Bronchial epithelial cell (primary cell): ENCODE data around the gene SMIM35. TPM values are rescaled to one million over a fixed set of nuclear protein-coding genes. Genes with fewer than 3 reads are reported as not detected.
"Not testable (repeated sequence)": the region's sequence is repeated elsewhere in the genome, so short reads cannot be mapped to it uniquely, and the experiment has no call there.

Experiments used
- DNase-seq: peaks from one replicate; pipeline ENCODE4 v3.0.0-alpha.2; 2010; ENCODE audit warnings: low read depth
- FAIRE-seq: peaks from 2 replicates; lab custom pipeline; 2011; peaks lifted over from hg19 to GRCh38; lab: Jason Lieb, UNC
- H3K27me3 ChIP-seq: 2 replicates; pipeline ENCODE4 v1.5.1; 2011; ENCODE audit warnings: low read length; ENCODE audit not compliant: control insufficient read depth, insufficient read depth
- H3K36me3 ChIP-seq: 2 replicates; pipeline ENCODE4 v1.5.1; 2011; ENCODE audit warnings: low read length; ENCODE audit not compliant: control insufficient read depth, insufficient read depth
- H3K4me3 ChIP-seq: 2 replicates; pipeline ENCODE4 v1.5.1; 2011; ENCODE audit warnings: mild to moderate bottlenecking, low read depth, low read length, control low read depth
- total RNA-seq: library from RNA; depleted of rRNA; stranded (reverse); fragments of >200 nt; gene quantifications from 2 replicates; pipeline ENCODE4 v1.2.1, GENCODE V29; 2014
- TF ChIP-seq, protein P1 (sequence below): IDR thresholded peaks from 2 replicates; pipeline ENCODE4 v1.5.1; 2011; ENCODE audit warnings: mild to moderate bottlenecking, moderate library complexity, low read length, control low read depth, inconsistent platforms; ENCODE audit not compliant: insufficient read depth, severe bottlenecking

The SMIM35 gene
- total RNA-seq, 1 donor from 2014 or later, result not detected

DNA sequence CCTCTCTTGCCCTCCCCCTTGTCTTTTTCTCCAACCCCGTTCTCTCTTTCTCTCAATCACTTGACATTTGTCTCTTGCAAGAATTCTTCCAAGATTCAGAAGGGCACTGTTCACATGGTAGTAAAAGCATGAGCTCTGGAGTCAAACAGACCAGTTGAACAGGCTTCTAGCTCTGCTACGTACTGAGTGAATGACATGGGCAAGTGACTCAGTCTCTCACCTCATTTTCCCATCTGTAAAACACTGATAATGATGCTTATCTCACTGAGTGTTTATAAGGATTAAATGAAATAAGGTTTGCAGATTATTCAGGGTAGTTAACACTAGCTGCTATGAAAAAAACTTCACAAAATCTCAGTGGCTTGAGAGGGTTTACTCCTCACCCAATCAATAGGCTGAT, 106.5 kb downstream of the SMIM35 start:
- FAIRE-seq, result no peak
- H3K36me3 ChIP-seq, result no peaks in the 10 kb centered on the region
- peaks cover 6% of the 10 kb centered on the region for H3K27me3 ChIP-seq
- no peak overlapping the region for H3K4me3 ChIP-seq
- TF ChIP-seq, protein P1, sequence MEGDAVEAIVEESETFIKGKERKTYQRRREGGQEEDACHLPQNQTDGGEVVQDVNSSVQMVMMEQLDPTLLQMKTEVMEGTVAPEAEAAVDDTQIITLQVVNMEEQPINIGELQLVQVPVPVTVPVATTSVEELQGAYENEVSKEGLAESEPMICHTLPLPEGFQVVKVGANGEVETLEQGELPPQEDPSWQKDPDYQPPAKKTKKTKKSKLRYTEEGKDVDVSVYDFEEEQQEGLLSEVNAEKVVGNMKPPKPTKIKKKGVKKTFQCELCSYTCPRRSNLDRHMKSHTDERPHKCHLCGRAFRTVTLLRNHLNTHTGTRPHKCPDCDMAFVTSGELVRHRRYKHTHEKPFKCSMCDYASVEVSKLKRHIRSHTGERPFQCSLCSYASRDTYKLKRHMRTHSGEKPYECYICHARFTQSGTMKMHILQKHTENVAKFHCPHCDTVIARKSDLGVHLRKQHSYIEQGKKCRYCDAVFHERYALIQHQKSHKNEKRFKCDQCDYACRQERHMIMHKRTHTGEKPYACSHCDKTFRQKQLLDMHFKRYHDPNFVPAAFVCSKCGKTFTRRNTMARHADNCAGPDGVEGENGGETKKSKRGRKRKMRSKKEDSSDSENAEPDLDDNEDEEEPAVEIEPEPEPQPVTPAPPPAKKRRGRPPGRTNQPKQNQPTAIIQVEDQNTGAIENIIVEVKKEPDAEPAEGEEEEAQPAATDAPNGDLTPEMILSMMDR, result no peak
- DNase-seq, result peak; percentile 41

DNA sequence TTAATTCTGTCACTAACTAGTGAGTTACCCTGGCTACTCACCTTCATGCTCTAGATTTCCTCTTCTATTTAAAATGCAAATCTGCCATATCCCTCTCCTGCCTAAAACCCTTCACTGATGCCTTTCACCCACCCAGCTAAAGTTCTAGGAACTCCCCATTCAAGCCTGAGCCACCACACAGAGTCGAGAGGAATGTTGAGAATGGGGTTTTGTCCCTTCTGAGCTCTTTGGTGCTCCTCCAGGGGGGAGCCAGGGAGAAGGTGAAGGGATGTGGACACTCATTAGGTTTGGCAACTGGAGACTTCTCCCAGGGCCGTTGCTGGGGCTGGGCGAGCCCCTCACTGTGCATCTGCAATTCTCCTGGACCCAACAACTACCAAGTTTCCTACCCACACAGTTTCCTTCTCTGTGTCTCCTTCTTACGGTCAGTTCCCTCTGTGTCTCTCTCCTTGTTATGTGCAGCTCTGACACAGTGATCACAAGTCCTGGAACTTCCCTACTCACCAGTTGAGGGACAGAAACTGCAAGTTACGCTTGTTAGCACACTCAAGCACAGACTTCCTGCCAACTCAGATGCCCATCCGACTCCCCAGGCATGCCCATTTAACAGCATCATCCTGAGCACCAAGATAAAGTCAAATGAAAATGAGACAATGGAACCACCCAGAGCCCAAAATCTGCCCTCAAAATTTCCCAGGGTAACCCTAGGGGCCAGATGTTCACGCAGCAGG, 107.1 kb downstream of the SMIM35 start:
- no peak for DNase-seq
- peaks cover 6% of the 10 kb centered on the region for H3K27me3 ChIP-seq
- FAIRE-seq, result no peak
- TF ChIP-seq, protein P1, result no peak
- no peaks in the 10 kb centered on the region for H3K36me3 ChIP-seq
- H3K4me3 ChIP-seq, result no peak overlapping the region

DNA sequence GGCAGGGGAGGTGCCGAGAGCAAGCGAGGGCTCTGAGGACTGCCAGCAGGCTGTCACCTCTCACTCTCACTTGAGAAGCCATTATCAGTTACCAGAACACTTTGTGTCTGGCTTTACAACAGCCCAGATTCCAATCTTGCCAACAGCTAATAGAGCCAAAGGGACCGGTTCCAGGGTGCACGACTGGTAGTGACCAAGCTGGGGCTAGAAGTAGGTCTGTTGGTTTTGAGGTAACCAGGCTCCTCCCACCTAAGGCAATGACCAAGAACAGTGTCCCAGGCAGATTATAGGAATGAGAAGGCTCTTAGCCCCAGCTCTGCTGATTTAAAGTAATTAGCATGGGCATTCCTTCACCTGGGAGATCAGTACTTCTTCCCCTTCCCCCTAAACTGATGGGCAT, 107.8 kb downstream of the SMIM35 start:
- Histone ChIP-seq H3K4me3 (no peak overlapping the region), H3K27me3 (peaks cover 6% of the 10 kb centered on the region), H3K36me3 (no peaks in the 10 kb centered on the region)
- DNase-seq (no peak), FAIRE-seq (no peak)
- TF ChIP-seq, protein P1, result no peak

DNA sequence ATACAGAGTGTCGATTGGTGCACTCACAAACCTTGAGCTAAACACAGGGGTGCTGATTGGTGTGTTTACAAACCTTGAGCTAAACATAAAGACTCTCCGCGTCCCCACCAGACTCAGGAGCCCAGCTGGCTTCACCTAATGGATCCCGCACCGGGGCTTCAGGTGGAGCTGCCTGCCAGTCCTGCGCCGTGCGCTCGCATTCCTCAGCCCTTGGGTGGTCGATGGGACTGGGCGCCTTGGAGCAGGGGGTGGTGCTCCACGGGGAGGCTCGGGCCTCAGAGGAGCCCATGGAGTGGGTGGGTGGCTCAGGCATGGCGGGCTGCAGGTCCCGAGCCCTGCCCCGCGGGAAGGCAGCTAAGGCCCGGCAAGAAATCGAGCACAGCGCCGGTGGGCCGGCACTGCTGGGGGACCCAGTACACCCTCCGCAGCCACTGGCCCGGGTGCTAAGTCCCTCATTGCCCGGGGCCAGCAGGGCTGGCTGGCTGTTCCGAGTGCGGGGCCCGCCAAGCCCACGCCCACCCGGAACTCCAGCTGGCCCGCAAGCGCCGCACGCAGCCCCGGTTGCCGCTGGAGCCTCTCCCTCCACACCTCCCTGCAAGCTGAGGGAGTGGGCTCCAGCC, 108.4 kb downstream of the SMIM35 start:
- H3K27me3 ChIP-seq, H3K36me3 ChIP-seq, H3K4me3 ChIP-seq, FAIRE-seq, DNase-seq: not testable (repeated sequence)

DNA sequence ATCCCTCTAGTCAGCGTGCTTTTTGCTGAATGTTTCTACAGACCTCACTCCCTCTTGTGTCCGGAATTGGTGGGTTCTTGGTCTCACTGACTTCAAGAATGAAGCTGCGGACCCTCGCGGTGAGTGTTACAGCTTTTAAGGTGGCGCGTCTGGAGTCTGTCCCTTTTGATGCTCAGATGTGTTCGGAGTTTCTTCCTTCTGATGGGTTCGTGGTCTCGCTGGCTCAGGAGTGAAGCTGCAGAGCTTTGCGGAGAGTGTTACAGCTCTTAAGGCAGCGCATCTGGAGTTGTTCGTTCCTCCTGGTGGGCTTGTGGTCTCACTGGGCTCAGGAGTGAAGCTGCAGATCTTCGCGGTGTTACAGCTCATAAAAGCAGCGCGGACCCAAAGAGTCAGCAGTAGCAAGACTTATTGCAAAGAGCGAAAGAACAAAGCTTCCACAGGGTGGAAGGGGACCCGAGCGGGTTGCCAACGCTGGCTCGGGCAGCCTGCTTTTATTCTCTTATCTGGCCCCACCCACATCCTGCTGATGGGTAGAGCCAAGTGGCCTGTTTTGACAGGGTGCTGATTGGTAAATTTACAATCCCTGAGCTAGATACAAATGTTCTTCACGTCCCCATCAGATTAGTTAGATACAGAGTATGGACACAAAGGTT, 109.0 kb downstream of the SMIM35 start:
- H3K27me3 ChIP-seq, H3K4me3 ChIP-seq, H3K36me3 ChIP-seq, DNase-seq, FAIRE-seq: not testable (repeated sequence)

DNA sequence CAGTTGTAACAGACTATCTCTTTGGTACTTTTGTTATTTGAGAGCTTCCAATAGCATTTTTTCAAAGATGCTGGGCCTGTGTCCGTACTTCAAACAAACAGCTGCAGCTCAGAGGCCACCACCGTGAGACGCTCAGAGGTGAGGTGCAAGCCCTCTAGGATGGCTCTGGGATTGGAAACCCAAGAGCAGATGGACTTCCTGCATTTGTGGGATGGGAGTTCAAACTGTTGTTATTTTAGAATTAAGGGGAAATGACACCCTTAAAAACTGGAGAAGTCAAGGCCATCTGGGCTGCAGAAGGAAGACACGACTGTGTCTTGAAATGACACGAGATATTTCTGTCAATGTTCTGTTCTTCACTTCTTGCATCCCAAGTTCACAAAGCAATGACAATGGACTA, 109.7 kb downstream of the SMIM35 start:
- Histone ChIP-seq H3K27me3 (peaks cover 6% of the 10 kb centered on the region), H3K4me3 (no peak overlapping the region), H3K36me3 (no peaks in the 10 kb centered on the region)
- DNase-seq (no peak), FAIRE-seq (no peak)
- TF ChIP-seq, protein P1, result no peak
